ENCODE measurements around the gene KCND2.
"Not testable (repeated sequence)": the region's sequence is repeated elsewhere in the genome, so short reads cannot be mapped to it uniquely, and the experiment has no call there.

KCND2 gene

DNA sequence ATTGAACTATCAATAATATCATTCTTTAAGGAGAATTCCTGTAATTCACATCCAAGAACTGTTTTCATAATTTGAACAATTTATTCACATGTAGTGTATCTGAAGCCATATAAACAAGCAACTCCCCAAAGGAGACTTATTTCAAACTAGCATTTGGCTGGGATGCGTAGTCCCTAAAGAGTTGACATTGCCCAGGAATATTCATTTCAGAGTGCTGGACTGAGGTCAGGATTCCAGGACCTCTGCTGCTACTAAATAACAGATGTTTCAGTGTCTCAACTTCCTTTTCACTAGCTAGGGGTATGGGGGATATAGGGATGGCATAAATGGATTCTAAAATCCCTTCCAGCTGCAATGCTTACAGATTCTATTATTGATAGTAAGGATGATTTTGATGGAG lies 408.0 kb downstream of the KCND2 start:
- Histone ChIP-seq H3K4me1 (no peaks in the 10 kb centered on the region), H3K9ac (no peak overlapping the region), H3K27ac (no peak overlapping the region), H3K4me3 (ENCODE audit: low read depth, low read length) (no peak overlapping the region), H3K36me3 (ENCODE audit: control insufficient read depth, insufficient read depth, low read length) (no peaks in the 10 kb centered on the region), H2AFZ (no peak overlapping the region), H3K9me3 (ENCODE audit: control insufficient read depth, low read length) (no peaks in the 10 kb centered on the region), H3K4me2 (ENCODE audit: low read length) (no peak overlapping the region), H3K27me3 (ENCODE audit: control insufficient read depth, insufficient read depth, low read length) (no peaks in the 10 kb centered on the region), H3K79me2 (no peaks in the 10 kb centered on the region)
- TF ChIP-seq, protein P1, sequence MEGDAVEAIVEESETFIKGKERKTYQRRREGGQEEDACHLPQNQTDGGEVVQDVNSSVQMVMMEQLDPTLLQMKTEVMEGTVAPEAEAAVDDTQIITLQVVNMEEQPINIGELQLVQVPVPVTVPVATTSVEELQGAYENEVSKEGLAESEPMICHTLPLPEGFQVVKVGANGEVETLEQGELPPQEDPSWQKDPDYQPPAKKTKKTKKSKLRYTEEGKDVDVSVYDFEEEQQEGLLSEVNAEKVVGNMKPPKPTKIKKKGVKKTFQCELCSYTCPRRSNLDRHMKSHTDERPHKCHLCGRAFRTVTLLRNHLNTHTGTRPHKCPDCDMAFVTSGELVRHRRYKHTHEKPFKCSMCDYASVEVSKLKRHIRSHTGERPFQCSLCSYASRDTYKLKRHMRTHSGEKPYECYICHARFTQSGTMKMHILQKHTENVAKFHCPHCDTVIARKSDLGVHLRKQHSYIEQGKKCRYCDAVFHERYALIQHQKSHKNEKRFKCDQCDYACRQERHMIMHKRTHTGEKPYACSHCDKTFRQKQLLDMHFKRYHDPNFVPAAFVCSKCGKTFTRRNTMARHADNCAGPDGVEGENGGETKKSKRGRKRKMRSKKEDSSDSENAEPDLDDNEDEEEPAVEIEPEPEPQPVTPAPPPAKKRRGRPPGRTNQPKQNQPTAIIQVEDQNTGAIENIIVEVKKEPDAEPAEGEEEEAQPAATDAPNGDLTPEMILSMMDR (IDR thresholded peaks at IDR 0.05), result no peak

DNA sequence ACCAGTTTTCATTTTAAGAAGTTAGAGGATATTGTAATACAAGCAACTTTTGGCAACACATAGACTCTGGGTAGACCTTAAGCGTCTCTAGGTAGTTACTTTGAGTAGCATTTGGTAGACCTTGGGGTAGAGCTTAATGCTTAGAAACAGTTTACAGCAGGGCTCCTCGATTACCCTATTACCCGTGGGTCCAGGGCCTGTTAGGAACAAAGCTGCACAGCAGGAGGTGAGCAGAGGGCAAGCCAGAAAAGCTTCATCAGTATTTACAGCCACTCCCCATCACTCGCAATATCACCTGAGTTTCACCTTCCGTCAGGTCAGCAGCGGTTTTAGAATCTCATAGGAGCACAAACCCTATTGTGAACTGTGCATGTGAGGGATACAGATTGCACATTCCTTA lies 411.5 kb downstream of the KCND2 start:
- no peak overlapping the region for H3K4me2 ChIP-seq (ENCODE audit: low read length)
- TF ChIP-seq, protein P1 (IDR thresholded peaks at IDR 0.05), result no peak

DNA sequence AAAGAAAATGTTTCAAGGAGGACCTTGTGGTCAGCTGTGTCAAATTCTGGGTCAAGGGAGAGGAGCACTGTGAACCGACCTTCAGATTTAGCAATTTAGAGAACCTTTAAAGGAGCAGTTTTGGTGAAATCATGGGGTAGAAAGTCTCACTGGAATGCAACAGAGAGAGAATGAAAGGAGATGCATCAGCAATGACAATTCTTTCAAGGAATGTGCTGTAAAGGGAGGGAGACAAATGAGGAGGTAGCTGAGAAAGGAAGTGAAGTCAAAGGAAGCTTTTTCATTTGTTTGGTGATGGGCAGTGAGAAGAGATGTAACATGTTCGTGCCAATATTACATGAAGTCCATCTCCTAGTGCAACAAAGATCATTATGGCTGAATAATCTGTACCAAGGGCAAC lies 418.9 kb downstream of the KCND2 start:
- H3K4me3 ChIP-seq (ENCODE audit: low read depth, low read length), result no peak overlapping the region
- no peaks in the 10 kb centered on the region for H3K79me2 ChIP-seq
- no peaks in the 10 kb centered on the region for H3K36me3 ChIP-seq (ENCODE audit: control insufficient read depth, insufficient read depth, low read length)
- no peak overlapping the region for H3K9ac ChIP-seq
- H2AFZ ChIP-seq, result no peak overlapping the region
- H3K9me3 ChIP-seq (ENCODE audit: control insufficient read depth, low read length), result no peaks in the 10 kb centered on the region
- no peak overlapping the region for H3K27ac ChIP-seq
- no peaks in the 10 kb centered on the region for H3K27me3 ChIP-seq (ENCODE audit: control insufficient read depth, insufficient read depth, low read length)
- no peaks in the 10 kb centered on the region for H3K4me1 ChIP-seq
- no peak overlapping the region for H3K4me2 ChIP-seq (ENCODE audit: low read length)
- TF ChIP-seq, protein P1 (IDR thresholded peaks at IDR 0.05), result no peak

More for the DNA sequence above, 411.5 kb downstream of the KCND2 start:
- no peaks in the 10 kb centered on the region for H3K27me3 ChIP-seq (ENCODE audit: control insufficient read depth, insufficient read depth, low read length)
- H3K36me3 ChIP-seq (ENCODE audit: control insufficient read depth, insufficient read depth, low read length), result no peaks in the 10 kb centered on the region
- no peaks in the 10 kb centered on the region for H3K79me2 ChIP-seq
- no peaks in the 10 kb centered on the region for H3K9me3 ChIP-seq (ENCODE audit: control insufficient read depth, low read length)
- no peak overlapping the region for H3K9ac ChIP-seq
- no peak overlapping the region for H3K27ac ChIP-seq
- H3K4me1 ChIP-seq, result no peaks in the 10 kb centered on the region
- H2AFZ ChIP-seq, result no peak overlapping the region
- no peak overlapping the region for H3K4me3 ChIP-seq (ENCODE audit: low read depth, low read length)

- no peak overlapping the region for H3K4me3 ChIP-seq (ENCODE audit: low read depth, low read length)
- H3K9me3 ChIP-seq (ENCODE audit: control insufficient read depth, low read length), result no peaks in the 10 kb centered on the region
Observed at GRCh38 chr7:120695848-120696247, 422.9 kb downstream of the KCND2 start.

DNA sequence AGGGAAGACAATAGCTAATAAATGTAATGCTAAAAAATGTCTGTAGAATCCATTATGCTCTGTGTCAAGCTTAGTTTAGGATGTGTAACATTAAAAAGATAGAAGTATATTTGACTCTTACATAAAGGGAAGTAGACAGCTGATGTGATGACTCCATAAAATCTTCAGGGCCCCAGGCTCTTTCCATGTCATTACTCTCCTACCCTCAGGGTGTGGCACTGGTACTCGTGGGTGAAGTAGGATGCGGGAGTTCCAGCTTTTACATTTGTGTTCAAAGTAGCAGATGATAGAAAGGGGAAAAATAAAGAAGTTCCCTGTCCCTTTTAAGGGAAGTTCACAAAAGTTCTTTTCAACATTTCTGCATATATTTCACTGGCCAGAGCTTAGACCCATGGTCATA lies 427.8 kb downstream of the KCND2 start:
- Histone ChIP-seq H3K36me3 (ENCODE audit: control insufficient read depth, insufficient read depth, low read length) (no peaks in the 10 kb centered on the region), H3K79me2 (no peaks in the 10 kb centered on the region), H3K4me1 (no peaks in the 10 kb centered on the region)

More at GRCh38 chr7:120695848-120696247, 422.9 kb downstream of the KCND2 start:
- Histone ChIP-seq H3K79me2 (no peaks in the 10 kb centered on the region), H3K4me2 (ENCODE audit: low read length) (no peak overlapping the region), H3K27me3 (ENCODE audit: control insufficient read depth, insufficient read depth, low read length) (no peaks in the 10 kb centered on the region), H3K36me3 (ENCODE audit: control insufficient read depth, insufficient read depth, low read length) (no peaks in the 10 kb centered on the region), H3K27ac (no peak overlapping the region), H2AFZ (no peak overlapping the region), H3K9ac (no peak overlapping the region), H3K4me1 (no peaks in the 10 kb centered on the region)
- TF ChIP-seq, protein P1 (IDR thresholded peaks at IDR 0.05), result no peak

DNA sequence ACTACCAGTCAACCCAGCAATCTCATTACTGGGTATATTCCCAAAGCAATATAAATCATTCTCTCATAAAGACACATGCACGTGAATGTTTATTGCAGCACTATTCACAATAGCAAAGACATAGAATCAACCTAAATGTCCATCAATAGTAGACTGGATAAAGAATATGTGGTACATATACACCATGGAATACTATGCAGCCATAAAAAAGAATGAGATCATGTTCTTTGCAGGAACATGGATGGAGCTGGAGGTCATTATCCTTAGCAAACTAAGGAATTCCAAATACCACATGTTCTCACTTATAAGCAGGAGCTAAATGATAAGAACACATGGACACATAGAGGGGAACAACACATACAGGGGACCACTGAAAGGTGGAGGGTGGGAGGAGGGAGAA lies 429.4 kb downstream of the KCND2 start:
- H3K27ac ChIP-seq; H3K36me3 ChIP-seq (ENCODE audit: control insufficient read depth, insufficient read depth, low read length); H3K27me3 ChIP-seq (ENCODE audit: control insufficient read depth, insufficient read depth, low read length); H3K9ac ChIP-seq; H3K79me2 ChIP-seq; H2AFZ ChIP-seq; H3K4me1 ChIP-seq; H3K4me2 ChIP-seq (ENCODE audit: low read length); H3K9me3 ChIP-seq (ENCODE audit: control insufficient read depth, low read length); H3K4me3 ChIP-seq (ENCODE audit: low read depth, low read length): not testable (repeated sequence)

More for the DNA sequence above, 427.8 kb downstream of the KCND2 start:
- no peak overlapping the region for H3K4me3 ChIP-seq (ENCODE audit: low read depth, low read length)
- no peak overlapping the region for H3K4me2 ChIP-seq (ENCODE audit: low read length)
- TF ChIP-seq, protein P1 (IDR thresholded peaks at IDR 0.05), result no peak
- no peaks in the 10 kb centered on the region for H3K27me3 ChIP-seq (ENCODE audit: control insufficient read depth, insufficient read depth, low read length)
- no peak overlapping the region for H3K9ac ChIP-seq
- H2AFZ ChIP-seq, result no peak overlapping the region
- no peak overlapping the region for H3K27ac ChIP-seq
- H3K9me3 ChIP-seq (ENCODE audit: control insufficient read depth, low read length), result no peaks in the 10 kb centered on the region

Measured in parathyroid adenoma (tissue), 2 donors.